Measurements from ENCODE around the gene CFAP251.
"Not testable (repeated sequence)": the region's sequence is repeated elsewhere in the genome, so short reads cannot be mapped to it uniquely, and the experiment has no call there.

The CFAP251 gene

GRCh38 chr12:121917950-121918678 lies at the start of gene CFAP251:
TSS of gene CFAP251 (plus strand) at chr12:121918592. CDS start at chr12:121921306, 2,714 bp downstream.
- DNase-seq, result no peak

GRCh38 chr12:121869229-121869628 lies 49.2 kb upstream of the CFAP251 start:
- DNase-seq, result not testable (repeated sequence)

- no peak for DNase-seq
These were observed 46.9 kb upstream of the CFAP251 start for GRCh38 chr12:121871467-121871866.

- no peak for DNase-seq
These were observed 45.7 kb upstream of the CFAP251 start for GRCh38 chr12:121872546-121873215.

GRCh38 chr12:121873216-121873569 lies 45.2 kb upstream of the CFAP251 start:
- no peak for DNase-seq

GRCh38 chr12:121874071-121874470 lies 44.3 kb upstream of the CFAP251 start:
- DNase-seq, result no peak

GRCh38 chr12:121875582-121875981 lies 42.8 kb upstream of the CFAP251 start:
- no peak for DNase-seq

- DNase-seq, result not testable (repeated sequence)
These were observed 42.3 kb upstream of the CFAP251 start for GRCh38 chr12:121876080-121876447.

GRCh38 chr12:121883315-121883660 lies 35.1 kb upstream of the CFAP251 start:
- no peak for DNase-seq

GRCh38 chr12:121885129-121885528 lies 33.3 kb upstream of the CFAP251 start:
- not testable (repeated sequence) for DNase-seq

GRCh38 chr12:121888083-121888477 lies 30.3 kb upstream of the CFAP251 start:
- DNase-seq, result no peak

GRCh38 chr12:121888478-121889273 lies 29.7 kb upstream of the CFAP251 start, which contains the start of gene PSMD9:
TSS of gene PSMD9 (plus strand) at chr12:121888790. CDS start at chr12:121888857, 67 bp downstream.
- DNase-seq, result peak; percentile 86

- no peak for DNase-seq
These were observed 29.1 kb upstream of the CFAP251 start for GRCh38 chr12:121889274-121889624.

GRCh38 chr12:121889661-121890060 lies 28.7 kb upstream of the CFAP251 start:
- DNase-seq, result not testable (repeated sequence)

- no peak for DNase-seq
These were observed 25.5 kb upstream of the CFAP251 start for GRCh38 chr12:121892673-121893561.

GRCh38 chr12:121893961-121894460 lies 24.4 kb upstream of the CFAP251 start:
- no peak for DNase-seq

- DNase-seq, result no peak
These were observed 23.8 kb upstream of the CFAP251 start for GRCh38 chr12:121894633-121895032.

GRCh38 chr12:121898287-121898686 lies 20.1 kb upstream of the CFAP251 start:
- DNase-seq, result no peak

GRCh38 chr12:121899590-121899989 lies 18.8 kb upstream of the CFAP251 start:
- no peak for DNase-seq

GRCh38 chr12:121903202-121903601 lies 15.2 kb upstream of the CFAP251 start:
- no peak for DNase-seq

- DNase-seq, result no peak
These were observed 12.6 kb upstream of the CFAP251 start for GRCh38 chr12:121905746-121906145.

- no peak for DNase-seq
These were observed 9.7 kb upstream of the CFAP251 start for GRCh38 chr12:121908702-121909101.
